ENCODE data around the gene KIAA1217. TPM values are rescaled to one million over a fixed set of nuclear protein-coding genes. Genes with fewer than 3 reads are reported as not detected.

KIAA1217 gene
- total RNA-seq, 1 experiment from 2014 or later: 18.6 TPM

- no peak overlapping the region for H3T11ph ChIP-seq (ENCODE audit: low read length)
- peaks cover 2 to 3% of the 10 kb centered on the region in 2 experiments; a peak in 4 of 5 replicates for H3K9me3 Mint-ChIP-seq
- H4K8ac ChIP-seq (replicated peaks; ENCODE audit: insufficient read length, low read depth, low read length): no peak overlapping the region
- H3K27ac ChIP-seq (ENCODE audit: insufficient read length, low read depth, low read length): no peak overlapping the region
- H3K4me2 ChIP-seq (ENCODE audit: insufficient read depth, insufficient read length, low read length): no peak overlapping the region
- no peaks in the 10 kb centered on the region for H3K9me3 ChIP-seq (ENCODE audit: control insufficient read depth, low read depth, low read length)
- no peak overlapping the region for H2BK15ac ChIP-seq (ENCODE audit: low read depth, low read length)
- no peak overlapping the region for H3K14ac ChIP-seq (ENCODE audit: insufficient read depth, low read length)
- no peak overlapping the region for H2AK5ac ChIP-seq (ENCODE audit: insufficient read length, low read length)
- H2AFZ ChIP-seq (ENCODE audit: low read length): no peak overlapping the region
- peaks cover 11% of the 10 kb centered on the region for H3K4me1 ChIP-seq (ENCODE audit: insufficient read depth, low read length)
- H3K36me3 Mint-ChIP-seq (ENCODE audit: insufficient read depth in 1 of 3, low read depth in 3 of 3): peaks cover 8 to 20% (median 16%) of the 10 kb centered on the region in 3 experiments; a peak in 6 of 7 replicates
- no peaks in the 10 kb centered on the region for H3K79me1 ChIP-seq (ENCODE audit: insufficient read depth, low read depth, low read length, poor library complexity, severe bottlenecking)
- H3K27ac Mint-ChIP-seq: no peak overlapping the region; a peak in 1 of 7 replicates
- TF ChIP-seq CTCF (conservative IDR thresholded peaks at IDR 0.05): no peak
- DNase-seq: no peak
- no peak overlapping the region for H2BK120ac ChIP-seq (ENCODE audit: low read depth, low read length, poor library complexity, severe bottlenecking)
- H3K27me3 ChIP-seq (ENCODE audit: insufficient read depth, low read length): no peaks in the 10 kb centered on the region
- no peak overlapping the region for H3K18ac ChIP-seq (ENCODE audit: insufficient read length, low read depth, low read length)
- H3K23me2 ChIP-seq (ENCODE audit: insufficient read length, low read depth, low read length, poor library complexity, severe bottlenecking): no peaks in the 10 kb centered on the region
- no peaks in the 10 kb centered on the region for H3K27me3 Mint-ChIP-seq (ENCODE audit: low read depth)
- H2BK12ac ChIP-seq (ENCODE audit: insufficient read length, low read depth, low read length): no peak overlapping the region
- no peak overlapping the region for H3K23ac ChIP-seq (ENCODE audit: insufficient read length, low read depth, low read length)
- H3K79me2 ChIP-seq (ENCODE audit: insufficient read depth, low read length): peaks cover 2% of the 10 kb centered on the region; the same call in 1 of the 2 replicates
- no peak overlapping the region for H3K9ac ChIP-seq (ENCODE audit: extremely low read depth, insufficient read length, low read length)
- no peak overlapping the region for H3K4me3 Mint-ChIP-seq
- no peak overlapping the region for H2BK20ac ChIP-seq (ENCODE audit: low read depth, low read length, poor library complexity, severe bottlenecking)
- H2BK5ac ChIP-seq (ENCODE audit: insufficient read length, low read length): no peak overlapping the region
- no peak overlapping the region for H3K4ac ChIP-seq (ENCODE audit: low read depth, low read length)
- H3K56ac ChIP-seq (ENCODE audit: insufficient read length, low read depth, low read length): no peak overlapping the region
- no CpG with 5 or more reads among the region's 4 CpGs for WGBS (ENCODE audit: extremely low coverage, insufficient read length, low lambda C conversion rate)
- no peak overlapping the region for H4K91ac ChIP-seq (ENCODE audit: insufficient read length, low read depth, low read length)
- H4K20me1 ChIP-seq (ENCODE audit: control insufficient read depth, insufficient read depth, insufficient read length): no peaks in the 10 kb centered on the region
- peaks cover 48 to 52% of the 10 kb centered on the region in 2 experiments for H3K4me1 Mint-ChIP-seq
- H4K5ac ChIP-seq (ENCODE audit: insufficient read length, low read depth, low read length): no peak overlapping the region
These were observed 6.3 kb downstream of the KIAA1217 start for GRCh38 chr10:24215196-24215595.

Measured in H9 (cell line).